K562 (cell line): ENCODE results near the gene HP1BP3.

Source experiments
- CTCF ChIP-seq, 3 experiments: IDR thresholded peaks in 2 of 3; conservative IDR thresholded peaks in 1 of 3; 2 replicates each; pipeline ENCODE4 v1.5.1; 2011 to 2012; ENCODE audit warnings: low read length in 3 of 3, mild to moderate bottlenecking in 3 of 3, control low read depth in 2 of 3, improper control_type of control experiment in 1 of 3, inconsistent platforms in 1 of 3, low read depth in 1 of 3, mixed read lengths in 1 of 3, moderate library complexity in 1 of 3; ENCODE audit not compliant: insufficient read depth in 2 of 3
- KDM1A ChIP-seq, 2 experiments: fragments of 450-650 bp; IDR thresholded peaks; 2 replicates each; pipeline ENCODE4 v1.6.1; 2016; ENCODE audit warnings: mild to moderate bottlenecking in 2 of 2
- ZNF280B ChIP-seq: fragments of 250-450 bp; sonication (Bioruptor Pico); IDR thresholded peaks from 2 replicates; pipeline ENCODE4 v1.5.1; 2021; ENCODE audit warnings: mild to moderate bottlenecking

GRCh38 chr1:20717452-20718342 is 69.4 kb downstream of the HP1BP3 start, which contains the start of gene KIF17:
- TF ChIP-seq CTCF (IDR thresholded peaks at IDR 0.05 in 2 of 3, conservative IDR thresholded peaks at IDR 0.05 in 1 of 3; ENCODE audit: insufficient read depth in 2 of 3, low read depth in 1 of 3, low read length in 3 of 3) (no peak), KDM1A (IDR thresholded peaks at IDR 0.05) (no peak), ZNF280B (no peak)
